ENCODE data around the gene MFSD6. TPM values are rescaled to one million over a fixed set of nuclear protein-coding genes. Genes with fewer than 3 reads are reported as not detected.

Gene MFSD6
- total RNA-seq, 1 experiment from 2014 or later = 4.7 TPM

DNA sequence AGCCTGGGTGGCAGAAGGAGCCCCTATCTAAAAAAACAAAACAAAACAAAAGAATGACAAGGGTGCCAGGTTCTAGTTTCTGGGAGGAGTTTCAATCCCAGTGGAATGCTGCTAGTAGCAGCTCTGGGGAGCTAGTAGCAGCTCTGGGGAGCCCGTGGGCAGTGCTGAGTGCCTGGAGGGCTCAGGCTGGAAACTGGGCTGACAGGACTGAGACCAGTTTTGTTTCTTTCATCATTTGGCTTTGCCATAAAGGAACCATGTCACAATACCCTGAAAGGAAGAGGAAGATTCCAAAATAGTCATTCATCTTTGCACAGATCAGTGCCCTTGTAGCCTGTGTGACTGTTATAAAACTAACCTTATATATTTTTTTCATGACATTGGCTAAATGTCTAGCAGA lies 10.6 kb downstream of the MFSD6 start (continued):
- TF ChIP-seq ZNF138 (CRISPR knock-in tag; conservative IDR thresholded peaks at IDR 0.05) = no peak
- TF ChIP-seq, protein P1, sequence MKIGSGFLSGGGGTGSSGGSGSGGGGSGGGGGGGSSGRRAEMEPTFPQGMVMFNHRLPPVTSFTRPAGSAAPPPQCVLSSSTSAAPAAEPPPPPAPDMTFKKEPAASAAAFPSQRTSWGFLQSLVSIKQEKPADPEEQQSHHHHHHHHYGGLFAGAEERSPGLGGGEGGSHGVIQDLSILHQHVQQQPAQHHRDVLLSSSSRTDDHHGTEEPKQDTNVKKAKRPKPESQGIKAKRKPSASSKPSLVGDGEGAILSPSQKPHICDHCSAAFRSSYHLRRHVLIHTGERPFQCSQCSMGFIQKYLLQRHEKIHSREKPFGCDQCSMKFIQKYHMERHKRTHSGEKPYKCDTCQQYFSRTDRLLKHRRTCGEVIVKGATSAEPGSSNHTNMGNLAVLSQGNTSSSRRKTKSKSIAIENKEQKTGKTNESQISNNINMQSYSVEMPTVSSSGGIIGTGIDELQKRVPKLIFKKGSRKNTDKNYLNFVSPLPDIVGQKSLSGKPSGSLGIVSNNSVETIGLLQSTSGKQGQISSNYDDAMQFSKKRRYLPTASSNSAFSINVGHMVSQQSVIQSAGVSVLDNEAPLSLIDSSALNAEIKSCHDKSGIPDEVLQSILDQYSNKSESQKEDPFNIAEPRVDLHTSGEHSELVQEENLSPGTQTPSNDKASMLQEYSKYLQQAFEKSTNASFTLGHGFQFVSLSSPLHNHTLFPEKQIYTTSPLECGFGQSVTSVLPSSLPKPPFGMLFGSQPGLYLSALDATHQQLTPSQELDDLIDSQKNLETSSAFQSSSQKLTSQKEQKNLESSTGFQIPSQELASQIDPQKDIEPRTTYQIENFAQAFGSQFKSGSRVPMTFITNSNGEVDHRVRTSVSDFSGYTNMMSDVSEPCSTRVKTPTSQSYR (CRISPR knock-in tag; IDR thresholded peaks at IDR 0.05) = no peak
- TF ChIP-seq MYBL2 (CRISPR knock-in tag; IDR thresholded peaks at IDR 0.05) = no peak

DNA sequence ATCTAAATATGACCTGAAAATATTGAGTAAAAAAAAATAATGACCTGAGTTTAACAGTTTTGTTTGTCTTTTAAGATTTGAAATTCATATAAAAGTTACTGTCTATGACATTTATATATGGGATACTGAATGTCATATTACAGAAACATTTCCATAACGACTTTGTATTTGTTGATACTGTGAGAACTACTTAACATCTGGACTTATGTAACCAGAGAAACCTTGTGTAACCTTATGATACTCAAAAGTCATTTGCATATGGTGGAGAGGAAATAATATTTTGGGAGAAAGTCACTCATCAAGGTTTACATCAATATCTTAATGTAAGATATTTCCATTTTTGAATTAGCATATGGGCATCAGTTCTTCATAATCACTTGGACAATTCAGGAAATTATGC lies 12.6 kb downstream of the MFSD6 start:
- no peak overlapping the region for H3K27ac Mint-ChIP-seq
- H3K36me3 Mint-ChIP-seq = no peaks in the 10 kb centered on the region
- H3K4me3 Mint-ChIP-seq = no peak overlapping the region
- no peak for ATAC-seq
- no peaks in the 10 kb centered on the region for H3K4me1 Mint-ChIP-seq
- no peak for TF ChIP-seq KAT7 (CRISPR knock-in tag; IDR thresholded peaks at IDR 0.05; ENCODE audit: borderline replicate concordance)
- no peak for TF ChIP-seq TP53 (CRISPR knock-in tag; IDR thresholded peaks at IDR 0.05)
- TF ChIP-seq, protein P2, sequence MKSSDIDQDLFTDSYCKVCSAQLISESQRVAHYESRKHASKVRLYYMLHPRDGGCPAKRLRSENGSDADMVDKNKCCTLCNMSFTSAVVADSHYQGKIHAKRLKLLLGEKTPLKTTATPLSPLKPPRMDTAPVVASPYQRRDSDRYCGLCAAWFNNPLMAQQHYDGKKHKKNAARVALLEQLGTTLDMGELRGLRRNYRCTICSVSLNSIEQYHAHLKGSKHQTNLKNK (CRISPR knock-in tag; IDR thresholded peaks at IDR 0.05) = no peak
- TF ChIP-seq NFE2L1 (CRISPR knock-in tag; IDR thresholded peaks at IDR 0.05) = no peak
- TF ChIP-seq OVOL2 (CRISPR knock-in tag; IDR thresholded peaks at IDR 0.05; ENCODE audit: borderline replicate concordance) = no peak
- no peak for TF ChIP-seq HMGA2 (CRISPR knock-in tag; IDR thresholded peaks at IDR 0.05)
- no peak for TF ChIP-seq TEAD4 (CRISPR knock-in tag; IDR thresholded peaks at IDR 0.05)
- TF ChIP-seq, protein P3, sequence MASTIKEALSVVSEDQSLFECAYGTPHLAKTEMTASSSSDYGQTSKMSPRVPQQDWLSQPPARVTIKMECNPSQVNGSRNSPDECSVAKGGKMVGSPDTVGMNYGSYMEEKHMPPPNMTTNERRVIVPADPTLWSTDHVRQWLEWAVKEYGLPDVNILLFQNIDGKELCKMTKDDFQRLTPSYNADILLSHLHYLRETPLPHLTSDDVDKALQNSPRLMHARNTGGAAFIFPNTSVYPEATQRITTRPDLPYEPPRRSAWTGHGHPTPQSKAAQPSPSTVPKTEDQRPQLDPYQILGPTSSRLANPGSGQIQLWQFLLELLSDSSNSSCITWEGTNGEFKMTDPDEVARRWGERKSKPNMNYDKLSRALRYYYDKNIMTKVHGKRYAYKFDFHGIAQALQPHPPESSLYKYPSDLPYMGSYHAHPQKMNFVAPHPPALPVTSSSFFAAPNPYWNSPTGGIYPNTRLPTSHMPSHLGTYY (CRISPR knock-in tag; IDR thresholded peaks at IDR 0.05) = no peak
- TF ChIP-seq FOXJ3 (CRISPR knock-in tag; IDR thresholded peaks at IDR 0.05; ENCODE audit: borderline replicate concordance) = no peak
- TF ChIP-seq ELF4 (CRISPR knock-in tag; IDR thresholded peaks at IDR 0.05; ENCODE audit: low read depth) = no peak
- TF ChIP-seq, protein P4, sequence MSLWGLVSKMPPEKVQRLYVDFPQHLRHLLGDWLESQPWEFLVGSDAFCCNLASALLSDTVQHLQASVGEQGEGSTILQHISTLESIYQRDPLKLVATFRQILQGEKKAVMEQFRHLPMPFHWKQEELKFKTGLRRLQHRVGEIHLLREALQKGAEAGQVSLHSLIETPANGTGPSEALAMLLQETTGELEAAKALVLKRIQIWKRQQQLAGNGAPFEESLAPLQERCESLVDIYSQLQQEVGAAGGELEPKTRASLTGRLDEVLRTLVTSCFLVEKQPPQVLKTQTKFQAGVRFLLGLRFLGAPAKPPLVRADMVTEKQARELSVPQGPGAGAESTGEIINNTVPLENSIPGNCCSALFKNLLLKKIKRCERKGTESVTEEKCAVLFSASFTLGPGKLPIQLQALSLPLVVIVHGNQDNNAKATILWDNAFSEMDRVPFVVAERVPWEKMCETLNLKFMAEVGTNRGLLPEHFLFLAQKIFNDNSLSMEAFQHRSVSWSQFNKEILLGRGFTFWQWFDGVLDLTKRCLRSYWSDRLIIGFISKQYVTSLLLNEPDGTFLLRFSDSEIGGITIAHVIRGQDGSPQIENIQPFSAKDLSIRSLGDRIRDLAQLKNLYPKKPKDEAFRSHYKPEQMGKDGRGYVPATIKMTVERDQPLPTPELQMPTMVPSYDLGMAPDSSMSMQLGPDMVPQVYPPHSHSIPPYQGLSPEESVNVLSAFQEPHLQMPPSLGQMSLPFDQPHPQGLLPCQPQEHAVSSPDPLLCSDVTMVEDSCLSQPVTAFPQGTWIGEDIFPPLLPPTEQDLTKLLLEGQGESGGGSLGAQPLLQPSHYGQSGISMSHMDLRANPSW (CRISPR knock-in tag; conservative IDR thresholded peaks at IDR 0.05; ENCODE audit: low read depth) = no peak
- TF ChIP-seq ZNF263 (CRISPR knock-in tag; IDR thresholded peaks at IDR 0.05; ENCODE audit: low read depth) = no peak
- no peak for TF ChIP-seq ZNF671 (CRISPR knock-in tag; IDR thresholded peaks at IDR 0.05)
- no peak for TF ChIP-seq GABPB1 (CRISPR knock-in tag; IDR thresholded peaks at IDR 0.05)
- TF ChIP-seq, protein P5, sequence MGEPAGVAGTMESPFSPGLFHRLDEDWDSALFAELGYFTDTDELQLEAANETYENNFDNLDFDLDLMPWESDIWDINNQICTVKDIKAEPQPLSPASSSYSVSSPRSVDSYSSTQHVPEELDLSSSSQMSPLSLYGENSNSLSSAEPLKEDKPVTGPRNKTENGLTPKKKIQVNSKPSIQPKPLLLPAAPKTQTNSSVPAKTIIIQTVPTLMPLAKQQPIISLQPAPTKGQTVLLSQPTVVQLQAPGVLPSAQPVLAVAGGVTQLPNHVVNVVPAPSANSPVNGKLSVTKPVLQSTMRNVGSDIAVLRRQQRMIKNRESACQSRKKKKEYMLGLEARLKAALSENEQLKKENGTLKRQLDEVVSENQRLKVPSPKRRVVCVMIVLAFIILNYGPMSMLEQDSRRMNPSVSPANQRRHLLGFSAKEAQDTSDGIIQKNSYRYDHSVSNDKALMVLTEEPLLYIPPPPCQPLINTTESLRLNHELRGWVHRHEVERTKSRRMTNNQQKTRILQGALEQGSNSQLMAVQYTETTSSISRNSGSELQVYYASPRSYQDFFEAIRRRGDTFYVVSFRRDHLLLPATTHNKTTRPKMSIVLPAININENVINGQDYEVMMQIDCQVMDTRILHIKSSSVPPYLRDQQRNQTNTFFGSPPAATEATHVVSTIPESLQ (CRISPR knock-in tag; IDR thresholded peaks at IDR 0.05) = no peak
- TF ChIP-seq PRRX2 (CRISPR knock-in tag; IDR thresholded peaks at IDR 0.05) = no peak
- TF ChIP-seq, protein P6, sequence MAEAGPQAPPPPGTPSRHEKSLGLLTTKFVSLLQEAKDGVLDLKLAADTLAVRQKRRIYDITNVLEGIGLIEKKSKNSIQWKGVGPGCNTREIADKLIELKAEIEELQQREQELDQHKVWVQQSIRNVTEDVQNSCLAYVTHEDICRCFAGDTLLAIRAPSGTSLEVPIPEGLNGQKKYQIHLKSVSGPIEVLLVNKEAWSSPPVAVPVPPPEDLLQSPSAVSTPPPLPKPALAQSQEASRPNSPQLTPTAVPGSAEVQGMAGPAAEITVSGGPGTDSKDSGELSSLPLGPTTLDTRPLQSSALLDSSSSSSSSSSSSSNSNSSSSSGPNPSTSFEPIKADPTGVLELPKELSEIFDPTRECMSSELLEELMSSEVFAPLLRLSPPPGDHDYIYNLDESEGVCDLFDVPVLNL (CRISPR knock-in tag; IDR thresholded peaks at IDR 0.05; ENCODE audit: borderline replicate concordance, low read depth) = no peak
- TF ChIP-seq, protein P7, sequence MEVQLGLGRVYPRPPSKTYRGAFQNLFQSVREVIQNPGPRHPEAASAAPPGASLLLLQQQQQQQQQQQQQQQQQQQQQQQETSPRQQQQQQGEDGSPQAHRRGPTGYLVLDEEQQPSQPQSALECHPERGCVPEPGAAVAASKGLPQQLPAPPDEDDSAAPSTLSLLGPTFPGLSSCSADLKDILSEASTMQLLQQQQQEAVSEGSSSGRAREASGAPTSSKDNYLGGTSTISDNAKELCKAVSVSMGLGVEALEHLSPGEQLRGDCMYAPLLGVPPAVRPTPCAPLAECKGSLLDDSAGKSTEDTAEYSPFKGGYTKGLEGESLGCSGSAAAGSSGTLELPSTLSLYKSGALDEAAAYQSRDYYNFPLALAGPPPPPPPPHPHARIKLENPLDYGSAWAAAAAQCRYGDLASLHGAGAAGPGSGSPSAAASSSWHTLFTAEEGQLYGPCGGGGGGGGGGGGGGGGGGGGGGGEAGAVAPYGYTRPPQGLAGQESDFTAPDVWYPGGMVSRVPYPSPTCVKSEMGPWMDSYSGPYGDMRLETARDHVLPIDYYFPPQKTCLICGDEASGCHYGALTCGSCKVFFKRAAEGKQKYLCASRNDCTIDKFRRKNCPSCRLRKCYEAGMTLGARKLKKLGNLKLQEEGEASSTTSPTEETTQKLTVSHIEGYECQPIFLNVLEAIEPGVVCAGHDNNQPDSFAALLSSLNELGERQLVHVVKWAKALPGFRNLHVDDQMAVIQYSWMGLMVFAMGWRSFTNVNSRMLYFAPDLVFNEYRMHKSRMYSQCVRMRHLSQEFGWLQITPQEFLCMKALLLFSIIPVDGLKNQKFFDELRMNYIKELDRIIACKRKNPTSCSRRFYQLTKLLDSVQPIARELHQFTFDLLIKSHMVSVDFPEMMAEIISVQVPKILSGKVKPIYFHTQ (CRISPR knock-in tag; IDR thresholded peaks at IDR 0.05) = no peak
- no peak for TF ChIP-seq JUN (CRISPR knock-in tag; IDR thresholded peaks at IDR 0.05)
- TF ChIP-seq ZNF423 (CRISPR knock-in tag; IDR thresholded peaks at IDR 0.05) = no peak
- no peaks in the 10 kb centered on the region for H3K9me3 Mint-ChIP-seq
- H3K27me3 Mint-ChIP-seq (ENCODE audit: low read depth) = no peaks in the 10 kb centered on the region
- ChIA-PET POLR2A (no interaction called here), CTCF (no interaction called here)
- no peak for DNase-seq (ENCODE audit: low spot score)
